GM18867 (cell line): ENCODE results near the gene DSPP.
"Not testable (repeated sequence)": the region's sequence is repeated elsewhere in the genome, so short reads cannot be mapped to it uniquely, and the experiment has no call there.

ENCODE experiments used
- ATAC-seq: cut with Tn5 transposase; IDR thresholded peaks from one replicate; pipeline ENCODE4 v1.9.1; 2021; ENCODE audit warnings: mild to moderate bottlenecking, moderate library complexity; ENCODE audit not compliant: unreplicated experiment

The DSPP gene

DNA sequence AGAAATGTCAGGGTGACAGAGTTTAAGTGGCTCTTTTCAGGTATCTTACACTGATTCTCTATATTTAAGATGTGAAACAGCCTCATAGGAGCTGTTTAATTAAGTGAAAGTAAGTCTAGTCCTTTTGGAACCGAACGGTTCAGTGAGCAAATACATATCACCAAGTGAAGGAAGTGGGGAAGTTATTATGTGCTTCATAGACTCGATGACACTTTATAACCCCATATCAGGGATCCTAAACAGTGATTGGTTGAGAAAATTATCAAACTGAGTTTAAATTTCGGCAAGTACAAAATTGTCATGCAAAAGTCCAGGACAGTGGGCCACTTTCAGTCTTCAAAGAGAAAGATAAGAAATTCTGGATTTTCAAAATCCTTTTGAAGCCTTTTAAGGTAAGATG, at the start of gene DSPP:
TSS of gene DSPP (plus strand) at position 301 of the 400 bp plus-strand sequence. CDS start 2,380 bp downstream, outside the sequence.
- ATAC-seq: no peak

DNA sequence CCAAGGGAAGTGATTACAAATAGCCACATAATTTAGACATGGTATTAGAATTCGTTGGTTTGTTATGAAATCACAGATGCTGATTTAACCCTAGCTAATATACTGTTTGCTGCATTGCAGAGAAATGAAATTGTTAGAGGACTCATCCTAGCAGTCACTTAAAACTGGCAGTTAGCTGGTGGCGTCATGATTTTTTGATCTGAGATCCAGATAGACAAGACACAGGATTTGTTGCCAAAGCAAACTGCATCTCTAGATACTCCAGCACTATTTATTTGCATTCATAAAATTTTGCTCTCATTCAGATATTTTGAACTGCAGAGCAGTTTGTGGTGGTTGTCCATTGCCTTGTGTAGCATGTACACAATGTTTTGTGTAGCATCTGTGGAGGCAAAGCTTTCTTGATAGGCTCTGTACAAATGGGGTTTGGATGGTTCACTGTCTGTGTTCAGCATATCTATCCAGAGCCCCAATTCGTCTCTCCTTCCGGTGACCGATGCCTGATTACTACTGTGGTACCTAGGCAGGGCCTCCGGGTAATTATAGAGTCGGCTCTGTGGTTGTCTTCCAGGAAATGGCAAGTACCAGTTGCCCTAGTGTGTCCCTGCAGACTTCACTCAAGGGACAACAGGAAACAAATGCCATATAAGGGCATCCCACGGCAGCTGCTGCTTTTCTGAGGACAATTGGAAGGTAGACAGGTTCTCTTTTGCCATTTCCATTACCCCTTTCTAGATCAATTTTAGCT, 49.1 kb upstream of the DSPP start:
- ATAC-seq: peak; percentile 100

DNA sequence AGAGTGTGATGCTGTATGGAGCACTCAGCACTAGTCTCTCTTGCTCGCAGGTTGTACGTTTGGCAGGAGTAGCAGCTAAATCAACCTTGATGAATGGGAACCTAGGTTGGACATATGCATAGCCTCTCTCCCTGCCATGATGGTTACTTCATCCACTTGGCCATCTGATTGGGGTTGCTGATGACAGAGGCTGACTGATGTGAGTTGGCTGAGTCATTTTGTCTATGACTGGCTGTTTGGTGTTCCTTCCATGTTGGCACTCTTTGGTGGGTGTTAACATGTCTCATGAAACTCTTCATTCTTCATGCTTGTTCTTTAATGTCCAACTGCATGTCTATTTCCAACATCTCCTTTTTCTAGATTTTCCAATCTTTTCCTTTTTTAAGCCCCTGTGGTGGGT, 47.5 kb upstream of the DSPP start:
- no peak for ATAC-seq

DNA sequence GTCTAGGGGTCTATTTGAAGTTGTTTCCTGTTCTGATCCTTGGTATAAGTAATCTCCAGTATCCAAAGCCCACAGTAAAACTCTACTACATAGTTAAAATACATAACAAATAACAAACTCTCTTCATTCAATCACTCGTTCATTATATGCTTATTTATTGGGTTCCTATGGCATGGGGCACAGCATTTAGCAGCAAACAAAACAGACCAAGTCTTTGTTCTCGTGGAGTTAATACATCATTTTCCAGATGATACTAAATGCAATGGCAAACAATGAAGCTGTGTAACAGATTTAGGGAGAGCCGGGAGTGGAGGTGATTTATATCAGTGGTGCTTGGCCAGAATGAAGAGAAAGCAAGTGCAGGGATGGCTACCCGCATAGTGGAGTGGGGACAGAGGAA, 42.6 kb upstream of the DSPP start:
- ATAC-seq: no peak

DNA sequence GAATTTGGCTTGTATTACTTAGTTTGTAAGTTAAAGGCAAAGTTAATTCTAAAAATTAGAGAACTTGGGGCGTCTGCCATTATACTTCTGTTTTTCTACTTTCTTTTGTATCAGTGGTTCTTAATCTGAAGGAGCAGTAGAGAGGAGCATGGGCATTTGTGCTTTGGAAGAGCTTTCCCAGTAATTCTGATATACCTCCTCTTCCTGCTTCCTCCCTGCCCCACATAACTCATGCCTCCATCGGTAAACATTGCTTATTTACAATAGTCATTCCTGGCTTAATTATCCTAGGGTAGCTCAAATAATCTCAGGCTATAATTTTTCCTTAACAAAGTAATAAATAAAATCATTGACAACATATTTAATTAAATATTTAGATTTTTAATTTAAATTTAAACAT, 42.1 kb upstream of the DSPP start:
- no peak for ATAC-seq

DNA sequence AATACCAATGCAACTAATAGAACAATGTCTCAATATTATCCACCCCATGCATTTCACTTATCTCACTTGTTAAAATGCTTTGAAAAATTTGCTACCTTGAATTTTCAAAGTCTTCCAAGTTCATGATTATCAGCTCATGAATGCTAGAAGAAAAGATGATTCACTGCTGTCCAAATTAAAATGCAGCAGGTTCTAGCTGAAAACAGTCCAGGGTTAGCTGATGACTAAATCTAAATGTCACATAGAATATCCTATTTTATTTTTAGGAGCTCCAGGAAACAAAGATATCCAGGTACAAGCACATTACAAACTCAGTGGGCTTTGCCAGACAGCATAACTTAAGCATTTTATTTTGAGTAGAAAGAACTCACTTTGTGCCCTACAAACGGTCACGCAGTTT, 41.1 kb upstream of the DSPP start:
- ATAC-seq: no peak

DNA sequence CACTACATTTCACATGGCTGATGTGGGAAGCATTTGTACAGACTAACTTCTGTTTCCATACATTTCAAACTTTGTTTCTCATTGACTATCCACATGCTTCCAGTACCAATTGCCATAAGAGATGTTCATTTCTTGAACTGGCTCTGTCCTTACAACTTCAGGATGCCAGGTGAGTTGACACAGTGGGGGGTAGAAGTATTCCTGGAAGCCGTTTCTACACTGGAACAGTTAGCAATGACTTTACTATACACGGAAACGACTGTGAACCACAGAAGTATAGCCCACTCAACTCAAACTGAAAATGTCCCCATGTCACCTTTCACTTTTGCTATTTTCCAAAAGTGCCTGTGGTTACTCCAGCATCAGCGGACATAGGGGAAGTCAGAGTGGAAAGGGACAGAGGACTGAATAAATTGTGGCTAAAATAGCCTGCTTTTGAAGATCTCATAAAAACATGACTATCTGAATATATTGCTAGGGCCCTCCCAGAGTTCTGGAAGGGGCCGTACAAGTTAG, 38.0 kb upstream of the DSPP start:
- ATAC-seq: no peak

DNA sequence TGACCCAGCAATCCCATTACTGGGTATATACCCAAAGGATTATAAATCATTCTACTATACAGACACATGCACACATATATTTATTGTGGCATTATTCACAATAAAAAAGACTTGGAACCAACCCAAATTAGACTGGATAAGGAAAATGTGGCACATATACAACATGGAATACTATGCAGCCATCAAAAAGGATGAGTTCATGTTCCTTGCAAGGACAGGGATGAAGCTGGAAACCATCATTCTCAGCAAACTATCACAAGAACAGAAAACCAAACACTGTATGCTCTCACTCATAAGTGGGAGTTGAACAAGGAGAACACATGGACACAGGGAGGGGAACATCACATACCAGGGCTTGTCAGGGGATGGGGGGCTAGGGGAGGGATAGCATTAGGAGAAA, 34.0 kb upstream of the DSPP start:
- not testable (repeated sequence) for ATAC-seq

DNA sequence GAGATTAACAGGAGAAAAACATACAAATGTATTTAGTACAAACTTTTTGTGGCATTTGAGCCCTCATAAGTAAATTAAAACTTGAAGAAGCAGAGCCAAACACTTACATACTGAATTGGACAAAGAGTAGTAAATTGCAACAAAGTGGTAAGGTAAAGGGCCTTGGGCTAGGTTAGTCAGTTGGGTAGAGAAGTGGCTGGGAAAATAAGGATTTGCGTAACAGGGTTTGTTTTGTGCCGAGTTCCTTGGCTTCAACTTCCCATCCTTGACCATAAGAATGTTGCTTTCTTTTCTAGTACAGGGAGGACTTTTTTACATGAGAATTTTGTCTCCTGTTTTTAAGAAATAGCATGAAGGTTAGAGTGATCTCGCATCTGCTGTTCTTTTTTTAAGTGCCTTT, 33.3 kb upstream of the DSPP start:
- ATAC-seq: no peak

DNA sequence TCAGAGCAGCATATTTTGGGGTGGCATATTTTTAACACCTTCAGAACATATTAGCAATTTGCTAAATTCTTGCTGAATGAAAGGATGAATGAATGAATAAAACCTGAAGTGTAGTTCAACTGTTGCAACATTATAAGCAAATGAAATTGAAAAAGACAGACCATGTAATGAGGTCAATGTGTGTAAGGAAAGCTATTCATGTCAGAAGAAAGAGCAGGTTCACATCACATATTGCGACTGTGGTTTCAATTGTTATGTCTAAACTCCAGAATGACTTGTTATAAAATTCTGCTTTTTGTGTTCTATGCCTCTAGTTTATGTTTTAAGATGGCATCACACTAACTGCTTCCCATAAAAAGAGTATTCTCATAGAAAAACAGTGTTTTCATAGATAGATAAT, 32.9 kb upstream of the DSPP start:
- ATAC-seq: no peak

DNA sequence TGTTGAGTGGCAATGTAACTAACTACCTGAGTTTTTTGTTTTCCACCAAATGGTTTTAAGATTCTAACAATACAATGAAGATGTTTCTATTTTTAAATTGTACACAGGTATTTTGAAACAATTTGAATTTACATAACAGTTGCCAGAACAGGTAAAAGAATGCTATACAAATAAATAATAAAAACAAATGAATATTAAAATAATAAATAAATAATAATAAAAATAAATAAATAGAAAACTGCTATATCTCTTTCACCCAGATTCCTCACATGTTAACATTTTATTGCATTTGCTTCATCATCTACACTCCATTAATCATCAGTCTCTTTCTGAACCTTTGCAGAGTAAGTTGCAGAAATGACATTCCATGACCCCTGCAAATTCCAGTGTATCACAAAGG, 32.3 kb upstream of the DSPP start:
- ATAC-seq: no peak

DNA sequence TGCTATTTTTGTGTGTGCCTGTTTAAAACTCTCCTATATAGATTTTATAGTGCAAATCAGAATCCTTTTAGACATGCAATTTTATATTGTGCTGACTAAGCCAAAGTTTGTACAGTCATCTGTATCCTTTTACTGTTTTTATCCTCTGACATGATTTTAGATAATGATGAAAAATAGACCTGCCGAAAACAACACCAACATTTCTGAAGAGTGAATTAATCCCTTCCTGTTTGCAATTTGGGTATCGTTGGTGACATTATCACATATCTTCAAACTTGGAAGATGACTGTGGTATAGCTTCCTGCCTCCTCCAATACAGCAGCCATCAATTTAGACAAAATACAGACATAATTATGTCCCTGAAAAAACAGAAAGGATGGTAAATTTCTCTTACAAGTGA, 28.9 kb upstream of the DSPP start:
- no peak for ATAC-seq

DNA sequence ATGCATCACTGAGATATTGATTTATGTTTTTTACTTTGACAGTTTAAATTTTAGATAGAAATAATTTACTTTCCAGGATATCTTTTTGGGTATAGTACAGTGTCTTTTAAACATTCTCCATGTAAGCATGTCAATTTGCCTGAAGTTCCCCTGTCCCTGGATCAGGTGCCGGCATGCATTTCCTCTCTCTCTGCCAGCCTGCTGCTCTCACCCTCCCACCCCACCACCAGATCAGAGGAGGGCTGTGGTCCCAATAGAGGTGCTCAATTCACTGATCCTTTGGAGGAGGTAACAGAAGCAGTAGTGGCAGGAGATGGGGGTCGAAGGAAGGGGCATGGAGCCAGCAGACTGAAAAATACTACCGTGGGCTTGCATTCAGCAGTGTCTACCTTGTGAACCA, 28.3 kb upstream of the DSPP start:
- no peak for ATAC-seq

DNA sequence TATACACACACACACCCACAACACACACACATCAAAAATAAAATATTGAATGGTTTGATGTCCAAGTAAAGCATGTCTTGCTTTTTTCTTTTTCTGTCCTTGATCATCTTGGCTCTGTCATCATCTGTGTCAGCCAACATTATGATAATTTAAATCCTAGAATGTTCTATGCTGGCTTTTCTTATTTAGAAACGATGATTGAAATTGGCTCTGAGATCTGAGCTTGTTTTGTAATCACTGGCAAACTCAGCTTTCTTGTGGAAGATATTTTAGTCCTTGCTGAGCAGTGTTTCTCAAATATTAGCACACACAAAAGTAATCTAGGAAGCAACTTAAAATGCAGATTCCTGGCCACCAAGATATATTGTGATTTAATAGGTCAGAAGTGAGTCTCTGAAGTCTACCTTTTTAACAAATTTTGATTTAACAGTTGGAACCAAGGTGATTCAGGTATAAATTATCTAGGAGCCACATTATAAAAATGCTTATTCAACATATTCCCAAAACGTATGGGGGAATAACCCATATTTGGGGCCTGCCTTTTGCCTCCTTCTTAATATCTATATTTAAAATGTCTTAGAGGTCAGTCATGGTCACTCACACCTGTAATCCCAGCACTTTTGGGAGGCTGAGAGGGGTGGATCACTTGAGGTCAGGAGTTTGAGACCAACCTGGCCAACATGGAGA, 24.0 kb upstream of the DSPP start:
- no peak for ATAC-seq

DNA sequence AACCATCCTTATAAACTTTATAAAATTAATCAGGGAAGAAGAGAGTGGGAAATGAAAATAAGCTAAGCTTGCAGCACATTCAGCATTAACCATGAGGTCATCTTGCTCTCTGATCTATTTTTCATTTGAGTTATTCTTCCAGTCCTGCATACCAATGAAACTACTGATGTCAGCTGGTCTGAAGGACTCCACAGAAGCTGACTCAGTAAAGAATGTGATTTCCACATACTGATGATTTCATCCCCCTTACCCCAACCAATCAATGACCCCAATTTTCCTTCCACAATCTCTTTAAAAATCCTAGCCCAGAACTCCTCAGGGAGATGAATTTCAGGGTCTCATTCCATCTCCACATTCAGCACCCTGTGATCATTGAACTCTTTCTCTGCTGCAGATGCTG, 18.8 kb upstream of the DSPP start:
- ATAC-seq: no peak

DNA sequence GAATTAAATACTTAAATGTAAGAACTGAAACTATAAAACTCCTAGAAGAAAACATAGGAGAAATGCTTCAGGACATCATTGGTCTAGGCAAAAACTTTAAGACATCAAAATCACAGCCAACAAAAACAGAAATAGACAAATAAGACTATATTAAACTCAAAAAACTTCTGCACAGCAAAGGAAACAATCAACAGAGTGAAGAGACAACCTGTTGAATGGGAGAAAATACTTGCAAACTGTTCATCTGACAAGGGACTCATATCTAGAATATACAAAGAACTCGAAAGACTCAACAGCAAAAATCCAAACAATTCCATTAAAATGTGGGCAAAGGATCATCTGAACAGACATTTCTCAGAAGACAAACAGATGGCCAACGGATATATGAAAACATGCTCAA, 16.2 kb upstream of the DSPP start:
- ATAC-seq: no peak

DNA sequence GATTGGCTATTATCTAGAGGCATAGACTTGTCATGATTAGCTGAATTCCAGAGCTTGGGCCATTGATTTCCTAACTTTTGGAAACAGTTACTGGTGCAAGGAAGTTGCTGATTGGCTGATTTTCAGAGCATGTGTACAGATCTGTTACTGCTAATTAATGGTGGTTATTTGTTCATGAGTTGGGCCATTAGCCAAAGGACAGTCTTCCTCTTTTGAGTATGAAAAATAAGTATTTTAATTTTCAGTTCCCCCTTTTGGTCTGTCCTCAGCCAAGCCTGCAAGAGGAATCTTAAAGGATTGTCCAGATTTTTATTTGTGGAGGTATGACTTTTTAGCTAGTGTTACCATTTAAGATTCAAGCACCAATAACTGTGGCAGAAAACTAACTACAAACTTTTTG, 7.0 kb upstream of the DSPP start:
- no peak for ATAC-seq

DNA sequence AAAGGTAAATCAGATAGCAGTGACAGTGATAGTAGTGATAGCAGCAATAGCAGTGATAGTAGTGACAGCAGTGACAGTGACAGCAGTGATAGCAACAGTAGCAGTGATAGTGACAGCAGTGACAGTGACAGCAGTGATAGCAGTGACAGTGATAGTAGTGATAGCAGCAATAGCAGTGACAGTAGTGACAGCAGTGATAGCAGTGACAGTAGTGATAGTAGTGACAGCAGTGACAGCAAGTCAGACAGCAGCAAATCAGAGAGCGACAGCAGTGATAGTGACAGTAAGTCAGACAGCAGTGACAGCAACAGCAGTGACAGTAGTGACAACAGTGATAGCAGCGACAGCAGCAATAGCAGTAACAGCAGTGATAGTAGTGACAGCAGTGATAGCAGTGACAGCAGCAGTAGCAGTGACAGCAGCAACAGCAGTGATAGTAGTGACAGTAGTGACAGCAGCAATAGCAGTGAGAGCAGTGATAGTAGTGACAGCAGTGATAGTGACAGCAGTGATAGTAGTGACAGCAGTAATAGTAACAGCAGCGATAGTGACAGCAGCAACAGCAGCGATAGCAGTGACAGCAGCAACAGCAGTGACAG, 6.1 kb downstream of the DSPP start:
- no peak for ATAC-seq

DNA sequence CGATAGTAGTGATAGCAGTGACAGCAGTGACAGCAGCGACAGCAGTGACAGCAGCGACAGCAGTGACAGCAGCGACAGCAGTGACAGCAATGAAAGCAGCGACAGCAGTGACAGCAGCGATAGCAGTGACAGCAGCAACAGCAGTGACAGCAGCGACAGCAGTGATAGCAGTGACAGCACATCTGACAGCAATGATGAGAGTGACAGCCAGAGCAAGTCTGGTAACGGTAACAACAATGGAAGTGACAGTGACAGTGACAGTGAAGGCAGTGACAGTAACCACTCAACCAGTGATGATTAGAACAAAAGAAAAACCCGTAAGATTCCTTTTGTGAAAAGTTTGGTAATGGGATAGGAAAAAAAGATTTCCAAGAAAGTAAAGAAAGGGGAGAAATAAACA, 7.9 kb downstream of the DSPP start:
- no peak for ATAC-seq

DNA sequence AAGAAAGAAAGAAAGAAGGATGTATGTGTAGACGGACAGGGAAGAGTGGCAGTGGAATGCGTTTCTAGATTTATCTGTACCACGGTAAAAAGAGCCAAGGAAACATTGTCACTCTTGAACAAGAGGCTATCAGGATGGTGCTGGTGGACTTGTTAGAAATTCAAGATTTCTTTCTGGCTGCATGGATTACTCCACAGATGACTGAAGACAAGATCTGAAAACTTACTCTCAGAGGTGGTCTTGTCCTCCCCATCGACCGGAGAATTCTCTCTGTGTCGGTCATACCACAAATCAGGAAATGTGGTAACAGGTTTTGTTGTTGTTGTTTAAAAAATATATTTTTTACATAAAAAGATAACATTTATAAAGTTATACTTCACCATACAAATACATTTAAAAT, 11.8 kb downstream of the DSPP start:
- no peak for ATAC-seq

DNA sequence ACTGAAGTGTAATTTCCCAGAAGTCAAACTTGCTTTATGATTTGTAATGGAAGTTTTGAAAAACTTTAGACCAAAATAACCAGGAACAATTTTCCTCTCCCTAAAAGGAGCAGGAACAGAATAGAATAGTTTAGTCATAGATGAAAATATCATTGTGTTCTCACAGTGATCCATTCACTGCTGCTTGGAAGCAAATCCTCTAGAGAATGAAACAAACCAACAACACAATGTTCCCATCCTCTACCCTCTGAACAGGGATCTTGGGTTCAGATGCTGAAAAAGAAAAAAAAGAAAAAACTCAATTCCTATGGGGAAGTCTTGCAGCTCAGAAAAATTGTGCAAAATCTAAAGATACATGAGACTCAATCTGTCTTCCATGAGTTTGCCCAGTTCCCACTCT, 12.2 kb downstream of the DSPP start:
- no peak for ATAC-seq

DNA sequence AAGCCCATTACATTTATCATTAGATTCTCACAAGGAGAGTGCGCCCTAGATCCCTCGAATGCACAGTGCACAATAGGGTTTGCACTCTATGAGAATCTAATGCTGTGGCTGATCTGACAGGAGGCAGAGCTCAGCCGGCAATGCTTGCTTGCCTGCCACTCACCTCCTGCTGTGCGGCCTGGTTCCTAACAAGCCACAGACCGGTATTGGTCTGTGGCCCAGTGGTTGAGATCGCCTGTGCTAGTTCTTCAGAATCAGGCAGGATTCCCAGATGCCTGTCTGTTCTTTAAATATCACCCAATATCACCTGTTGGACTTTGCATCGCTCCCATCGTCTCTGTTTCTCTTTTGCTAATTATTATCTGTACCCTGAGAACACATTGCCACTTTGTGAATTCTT, 14.0 kb downstream of the DSPP start:
- ATAC-seq: no peak
